Vagina (tissue), 2 donors: ENCODE data around the gene SMOC1. TPM values are rescaled to one million over a fixed set of nuclear protein-coding genes. Genes with fewer than 3 reads are reported as not detected.

ENCODE experiments used
- DNase-seq, 2 donors: peaks; one replicate each; pipeline ENCODE4 v3.0.0-alpha.2; 2017; ENCODE audit errors: extremely low spot score in 2 of 2
- H3K27ac ChIP-seq: fragments of 200-600 bp; sonication (generic); one replicate; pipeline ENCODE4 v1.5.1; 2019
- H3K27me3 ChIP-seq: fragments of 200-600 bp; sonication (generic); one replicate; pipeline ENCODE4 v1.5.1; 2019
- H3K36me3 ChIP-seq, 2 donors: fragments of 200-600 bp; sonication (generic); one replicate each; pipeline ENCODE4 v1.5.1; 2017 to 2019
- H3K4me1 ChIP-seq: fragments of 200-600 bp; sonication (generic); one replicate; pipeline ENCODE4 v1.5.1; 2019
- H3K4me3 ChIP-seq, 2 donors: fragments of 200-600 bp; sonication (generic); 1 replicate in 1 of 2; 2 replicates in 1 of 2; pipeline ENCODE4 v1.5.1; 2016 to 2019
- H3K9me3 ChIP-seq: fragments of 200-600 bp; sonication (generic); one replicate; pipeline ENCODE4 v1.5.1; 2019
- CTCF ChIP-seq, 3 experiments: fragments of 450-650 bp in 2 of 3; fragments of 200-600 bp in 1 of 3; sonication (generic) in 1 of 3; IDR thresholded peaks; one replicate each; pipeline ENCODE4 v1.5.1; 2017 to 2019; ENCODE audit warnings: antibody characterized with exemption in 3 of 3, mild to moderate bottlenecking in 2 of 3, moderate library complexity in 2 of 3
- POLR2A ChIP-seq, 2 donors: fragments of 450-650 bp; IDR thresholded peaks; one replicate each; pipeline ENCODE4 v1.6.1; 2017; ENCODE audit warnings: antibody characterized with exemption in 2 of 2, mild to moderate bottlenecking in 2 of 2, moderate library complexity in 2 of 2
- POLR2AphosphoS5 ChIP-seq, 2 donors: sonication (generic); formaldehyde crosslinking; IDR thresholded peaks; one replicate each; pipeline ENCODE4 v1.9.0; 2017; ENCODE audit warnings: antibody characterized with exemption in 2 of 2, mild to moderate bottlenecking in 2 of 2, low read depth in 1 of 2; ENCODE audit not compliant: insufficient read depth in 1 of 2
- intact Hi-C: fragments of 100-400 bp; cut with DNase I; formaldehyde crosslinking; loops from one replicate; pipeline ENCODE4 v1.15.1; 2023
- total RNA-seq: library from RNA; depleted of rRNA; stranded (reverse); fragments of >200 nt; gene quantifications from one replicate; pipeline ENCODE4 v1.2.3, GENCODE V29; 2016

The SMOC1 gene
- total RNA-seq, 1 donor from 2014 or later: 9.8 TPM

GRCh38 chr14:69850086-69850735 lies 29.0 kb upstream of the SMOC1 start:
- no peak overlapping the region for H3K4me3 ChIP-seq
- no peaks in the 10 kb centered on the region for H3K27me3 ChIP-seq
- no peaks in the 10 kb centered on the region for H3K4me1 ChIP-seq
- no peaks in the 10 kb centered on the region for H3K9me3 ChIP-seq
- H3K27ac ChIP-seq: no peak overlapping the region
- no peak for DNase-seq
- intact Hi-C loops: no loop called here
- H3K36me3 ChIP-seq: no peaks in the 10 kb centered on the region
- TF ChIP-seq POLR2A (IDR thresholded peaks at IDR 0.05): no peak
- TF ChIP-seq POLR2AphosphoS5 (IDR thresholded peaks at IDR 0.05; ENCODE audit: insufficient read depth in 1 of 2, low read depth in 1 of 2): no peak
- TF ChIP-seq CTCF (IDR thresholded peaks at IDR 0.05): no peak

GRCh38 chr14:69850736-69851112 lies 28.5 kb upstream of the SMOC1 start:
- intact Hi-C loops: no loop called here

GRCh38 chr14:69852531-69853321 lies 26.5 kb upstream of the SMOC1 start:
- no peak for TF ChIP-seq POLR2AphosphoS5 (IDR thresholded peaks at IDR 0.05; ENCODE audit: insufficient read depth in 1 of 2, low read depth in 1 of 2)
- TF ChIP-seq CTCF (IDR thresholded peaks at IDR 0.05): no peak
- TF ChIP-seq POLR2A (IDR thresholded peaks at IDR 0.05): no peak
- Histone ChIP-seq H3K4me1 (no peaks in the 10 kb centered on the region), H3K36me3 (no peaks in the 10 kb centered on the region), H3K4me3 (no peak overlapping the region), H3K27ac (no peak overlapping the region), H3K27me3 (no peaks in the 10 kb centered on the region), H3K9me3 (no peaks in the 10 kb centered on the region)
- intact Hi-C loops: no loop called here
- no peak for DNase-seq

More at GRCh38 chr14:69850736-69851112, 28.5 kb upstream of the SMOC1 start:
- DNase-seq: no peak
- Histone ChIP-seq H3K36me3 (no peaks in the 10 kb centered on the region), H3K9me3 (no peaks in the 10 kb centered on the region), H3K4me3 (no peak overlapping the region), H3K27ac (no peak overlapping the region), H3K4me1 (no peaks in the 10 kb centered on the region), H3K27me3 (no peaks in the 10 kb centered on the region)
- TF ChIP-seq POLR2AphosphoS5 (IDR thresholded peaks at IDR 0.05; ENCODE audit: insufficient read depth in 1 of 2, low read depth in 1 of 2) (no peak), CTCF (IDR thresholded peaks at IDR 0.05) (no peak), POLR2A (IDR thresholded peaks at IDR 0.05) (no peak)

GRCh38 chr14:69853774-69854173 lies 25.4 kb upstream of the SMOC1 start:
- Histone ChIP-seq H3K4me1 (no peaks in the 10 kb centered on the region), H3K27ac (no peak overlapping the region), H3K4me3 (no peak overlapping the region), H3K9me3 (no peaks in the 10 kb centered on the region), H3K36me3 (no peaks in the 10 kb centered on the region), H3K27me3 (no peaks in the 10 kb centered on the region)
- DNase-seq: no peak
- TF ChIP-seq POLR2AphosphoS5 (IDR thresholded peaks at IDR 0.05; ENCODE audit: insufficient read depth in 1 of 2, low read depth in 1 of 2): no peak
- TF ChIP-seq CTCF (IDR thresholded peaks at IDR 0.05): no peak
- no peak for TF ChIP-seq POLR2A (IDR thresholded peaks at IDR 0.05)
- intact Hi-C loops: no loop called here

- Histone ChIP-seq H3K4me1 (no peaks in the 10 kb centered on the region), H3K36me3 (no peaks in the 10 kb centered on the region), H3K27me3 (no peaks in the 10 kb centered on the region), H3K4me3 (no peak overlapping the region), H3K27ac (no peak overlapping the region), H3K9me3 (no peaks in the 10 kb centered on the region)
- intact Hi-C loops: no loop called here
- TF ChIP-seq POLR2A (IDR thresholded peaks at IDR 0.05) (no peak), CTCF (IDR thresholded peaks at IDR 0.05) (no peak), POLR2AphosphoS5 (IDR thresholded peaks at IDR 0.05; ENCODE audit: insufficient read depth in 1 of 2, low read depth in 1 of 2) (no peak)
- DNase-seq: no peak
Measured at GRCh38 chr14:69854598-69854997, 24.6 kb upstream of the SMOC1 start.
